Gastrocnemius medialis (tissue), 4 donors: Measurements from ENCODE around the gene TAMALIN.
A peak's percentile ranks its signal among the peaks of the same experiment; 100 is the strongest.

Experiments
- CTCF ChIP-seq, 5 experiments: fragments of 450-650 bp in 3 of 5; fragments of 200-600 bp in 2 of 5; sonication (generic) in 2 of 5; IDR thresholded peaks in 4 of 5; conservative IDR thresholded peaks in 1 of 5; 1 replicate in 4 of 5; 2 replicates in 1 of 5; pipeline ENCODE4 v1.5.1; 2016 to 2019; ENCODE audit warnings: antibody characterized with exemption in 5 of 5, mild to moderate bottlenecking in 3 of 5, moderate library complexity in 3 of 5
- POLR2A ChIP-seq, 2 donors: fragments of 450-650 bp; IDR thresholded peaks; one replicate each; pipeline ENCODE4 v1.6.1; 2017; ENCODE audit warnings: antibody characterized with exemption in 2 of 2, mild to moderate bottlenecking in 2 of 2, moderate library complexity in 2 of 2

GRCh38 chr12:52043386-52044212 is 36.9 kb downstream of the TAMALIN start:
- TF ChIP-seq CTCF (IDR thresholded peaks at IDR 0.05 in 4 of 5, conservative IDR thresholded peaks at IDR 0.05 in 1 of 5) (no peak), POLR2A (IDR thresholded peaks at IDR 0.05) (peak; percentile 91 to 97)
